Keratinocyte (primary cell): ENCODE measurements around the gene SLC17A3. TPM values are rescaled to one million over a fixed set of nuclear protein-coding genes. Genes with fewer than 3 reads are reported as not detected.

Source experiments
- DNase-seq: peaks from one replicate; pipeline ENCODE4 v3.0.0-alpha.2; 2011; ENCODE audit warnings: low read depth, missing footprints, low spot score
- FAIRE-seq: peaks from 2 replicates; lab custom pipeline; 2011; peaks lifted over from hg19 to GRCh38; lab: Jason Lieb, UNC
- H2AFZ ChIP-seq: 2 replicates; pipeline ENCODE4 v1.6.0; 2012; ENCODE audit warnings: low read length, control low read depth, inconsistent platforms; ENCODE audit not compliant: control insufficient read depth
- H3K27ac ChIP-seq: 2 replicates; pipeline ENCODE4 v1.5.1; 2011; ENCODE audit warnings: low read length; ENCODE audit not compliant: control insufficient read depth, insufficient read depth
- H3K27me3 ChIP-seq: 3 replicates; pipeline ENCODE4 v1.6.0; 2011; ENCODE audit warnings: low read length; ENCODE audit not compliant: control insufficient read depth, insufficient read depth; ENCODE audit errors: extremely low read depth
- H3K36me3 ChIP-seq, 2 experiments: 2 replicates in 1 of 2; 3 replicates in 1 of 2; pipeline ENCODE4 v1.5.1; 2011; ENCODE audit warnings: low read length in 2 of 2, mild to moderate bottlenecking in 1 of 2; ENCODE audit not compliant: control insufficient read depth in 2 of 2, insufficient read depth in 2 of 2; ENCODE audit errors: extremely low read depth in 1 of 2
- H3K4me1 ChIP-seq: 3 replicates; pipeline ENCODE4 v1.5.1; 2011; ENCODE audit warnings: low read length; ENCODE audit not compliant: control insufficient read depth, insufficient read depth; ENCODE audit errors: extremely low read depth
- H3K4me2 ChIP-seq: 3 replicates; pipeline ENCODE4 v1.6.0; 2011; ENCODE audit warnings: low read depth, low read length; ENCODE audit not compliant: control insufficient read depth, insufficient read depth; ENCODE audit errors: extremely low read depth
- H3K4me3 ChIP-seq, 3 experiments: fragments of 200-600 bp in 1 of 3; sonication (generic) in 1 of 3; 2 replicates in 2 of 3; 3 replicates in 1 of 3; pipeline ENCODE4 v1.5.1; 2011 to 2016; ENCODE audit warnings: low read length in 3 of 3, mild to moderate bottlenecking in 3 of 3, control low read depth in 2 of 3, inconsistent platforms in 1 of 3, low read depth in 1 of 3, mixed read lengths in 1 of 3, mixed run types in 1 of 3, moderate library complexity in 1 of 3; ENCODE audit not compliant: control insufficient read depth in 2 of 3, insufficient read depth in 2 of 3; ENCODE audit errors: extremely low read depth in 1 of 3
- H3K79me2 ChIP-seq: 2 replicates; pipeline ENCODE4 v1.6.0; 2012; ENCODE audit warnings: low read length; ENCODE audit not compliant: control insufficient read depth, insufficient read depth
- H3K9ac ChIP-seq: 3 replicates; pipeline ENCODE4 v1.6.0; 2011; ENCODE audit warnings: low read length; ENCODE audit not compliant: control insufficient read depth, insufficient read depth; ENCODE audit errors: extremely low read depth
- H3K9me1 ChIP-seq: 3 replicates; pipeline ENCODE4 v1.6.0; 2011; ENCODE audit warnings: low read length; ENCODE audit not compliant: control insufficient read depth, insufficient read depth; ENCODE audit errors: extremely low read depth
- H3K9me3 ChIP-seq: 2 replicates; pipeline ENCODE4 v1.5.1; 2012; ENCODE audit warnings: low read depth, low read length; ENCODE audit not compliant: control insufficient read depth
- H4K20me1 ChIP-seq: 3 replicates; pipeline ENCODE4 v1.6.0; 2011; ENCODE audit warnings: low read length; ENCODE audit not compliant: control insufficient read depth, insufficient read depth; ENCODE audit errors: extremely low read depth
- EZH2 ChIP-seq: IDR thresholded peaks from one replicate; pipeline ENCODE4 v1.6.1; 2012; ENCODE audit warnings: inconsistent platforms, mild to moderate bottlenecking, low read length, moderate library complexity
- dilution Hi-C: fragments of 300-500 bp; cut with MboI; formaldehyde crosslinking; loops from one replicate; pipeline ENCODE4 v1.7.0; 2020; ENCODE audit warnings: low sequenced_read_pairs; ENCODE audit not compliant: extremely low pct_ligation_motif_present
- polyA plus RNA-seq, 5 experiments: library from polyadenylated mRNA; depleted of rRNA in 3 of 5; stranded (reverse) in 3 of 5; stranded (forward) in 1 of 5; unstranded in 1 of 5; fragments of >200 nt; gene quantifications; 1 replicate in 1 of 5; 2 replicates in 3 of 5; 3 replicates in 1 of 5; pipeline versions ENCODE4 v1.2.1 to v1.2.3, GENCODE V29; 2011 to 2012; ENCODE audit warnings: missing spikeins in 2 of 5, low read depth in 1 of 5, low replicate concordance in 1 of 5
- TF ChIP-seq, protein P1 (sequence below), 3 experiments: IDR thresholded peaks in 1 of 3; conservative IDR thresholded peaks in 1 of 3; optimal IDR thresholded peaks in 1 of 3; 2 replicates in 2 of 3; 3 replicates in 1 of 3; pipeline versions ENCODE3 to v1.5.1; 2011; ENCODE audit warnings: low read length in 3 of 3, mild to moderate bottlenecking in 3 of 3, moderate library complexity in 2 of 3, control low read depth in 1 of 3, inconsistent platforms in 1 of 3; ENCODE audit not compliant: insufficient read depth in 2 of 3; ENCODE audit errors: extremely low read depth in 1 of 3

SLC17A3 gene
- polyA plus RNA-seq, 1 donor (not counting 4 experiments of a cell fraction or from before 2014, with no cell fraction given), result not detected

DNA sequence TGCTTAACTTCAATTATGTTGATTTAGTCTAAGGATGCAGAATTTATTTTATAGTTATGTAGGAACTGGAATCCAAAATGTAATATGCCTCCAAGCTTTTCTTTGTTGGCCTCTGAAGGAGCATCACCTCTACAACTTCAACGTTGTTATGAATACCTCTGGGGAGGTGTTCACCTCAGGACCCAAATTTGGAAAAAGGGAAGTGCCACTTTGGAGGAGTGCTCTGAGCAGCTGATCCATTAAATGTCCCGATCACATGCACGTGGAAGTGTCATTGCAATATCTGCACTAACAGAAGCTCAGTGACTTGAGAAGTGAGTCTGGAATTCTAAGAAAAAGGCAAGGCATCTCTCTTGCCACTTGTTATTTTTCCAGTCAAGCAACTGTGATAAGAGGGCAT is 22.2 kb upstream of the SLC17A3 start:
- Histone ChIP-seq H3K27me3 (no peaks in the 10 kb centered on the region), H3K4me2 (no peak overlapping the region), H3K27ac (no peak overlapping the region), H2AFZ (no peak overlapping the region), H4K20me1 (no peaks in the 10 kb centered on the region), H3K9ac (no peak overlapping the region), H3K4me1 (no peaks in the 10 kb centered on the region), H3K4me3 (no peak overlapping the region), H3K9me3 (no peaks in the 10 kb centered on the region), H3K79me2 (no peaks in the 10 kb centered on the region), H3K36me3 (no peaks in the 10 kb centered on the region), H3K9me1 (no peaks in the 10 kb centered on the region)
- no peak for DNase-seq
- dilution Hi-C loops, result no loop called here
- FAIRE-seq, result no peak
- no peak for TF ChIP-seq EZH2
- TF ChIP-seq, protein P1, sequence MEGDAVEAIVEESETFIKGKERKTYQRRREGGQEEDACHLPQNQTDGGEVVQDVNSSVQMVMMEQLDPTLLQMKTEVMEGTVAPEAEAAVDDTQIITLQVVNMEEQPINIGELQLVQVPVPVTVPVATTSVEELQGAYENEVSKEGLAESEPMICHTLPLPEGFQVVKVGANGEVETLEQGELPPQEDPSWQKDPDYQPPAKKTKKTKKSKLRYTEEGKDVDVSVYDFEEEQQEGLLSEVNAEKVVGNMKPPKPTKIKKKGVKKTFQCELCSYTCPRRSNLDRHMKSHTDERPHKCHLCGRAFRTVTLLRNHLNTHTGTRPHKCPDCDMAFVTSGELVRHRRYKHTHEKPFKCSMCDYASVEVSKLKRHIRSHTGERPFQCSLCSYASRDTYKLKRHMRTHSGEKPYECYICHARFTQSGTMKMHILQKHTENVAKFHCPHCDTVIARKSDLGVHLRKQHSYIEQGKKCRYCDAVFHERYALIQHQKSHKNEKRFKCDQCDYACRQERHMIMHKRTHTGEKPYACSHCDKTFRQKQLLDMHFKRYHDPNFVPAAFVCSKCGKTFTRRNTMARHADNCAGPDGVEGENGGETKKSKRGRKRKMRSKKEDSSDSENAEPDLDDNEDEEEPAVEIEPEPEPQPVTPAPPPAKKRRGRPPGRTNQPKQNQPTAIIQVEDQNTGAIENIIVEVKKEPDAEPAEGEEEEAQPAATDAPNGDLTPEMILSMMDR (optimal IDR thresholded peaks at IDR 0.05 in 1 of 3, IDR thresholded peaks at IDR 0.05 in 1 of 3, conservative IDR thresholded peaks at IDR 0.05 in 1 of 3; ENCODE audit: extremely low read depth in 1 of 3, insufficient read depth in 2 of 3, low read length in 3 of 3), result no peak

DNA sequence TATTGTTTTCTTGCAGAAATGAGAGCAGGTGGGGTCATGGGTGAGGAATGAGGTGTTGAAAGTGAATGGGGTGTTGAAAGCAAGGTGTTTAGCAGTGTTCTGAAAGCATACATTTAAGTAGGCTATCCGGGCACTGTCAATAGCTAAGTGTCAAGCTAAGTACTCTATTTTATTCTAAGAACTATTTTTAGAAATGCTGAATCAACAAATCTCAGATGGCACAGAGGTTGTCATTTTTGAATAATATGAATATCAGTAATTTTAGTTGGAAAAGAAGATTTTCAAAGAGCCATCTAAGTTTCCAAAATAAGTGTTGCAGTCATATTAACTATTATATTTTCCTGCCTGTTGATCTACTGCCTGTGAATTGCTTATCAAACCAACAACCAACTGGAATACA is 21.7 kb upstream of the SLC17A3 start:
- FAIRE-seq (no peak), DNase-seq (no peak)
- Histone ChIP-seq H3K9me3 (no peaks in the 10 kb centered on the region), H2AFZ (no peak overlapping the region), H3K27ac (no peak overlapping the region), H3K36me3 (no peaks in the 10 kb centered on the region), H3K79me2 (no peaks in the 10 kb centered on the region), H3K9ac (no peak overlapping the region), H3K4me1 (no peaks in the 10 kb centered on the region), H3K27me3 (no peaks in the 10 kb centered on the region), H3K9me1 (no peaks in the 10 kb centered on the region), H4K20me1 (no peaks in the 10 kb centered on the region), H3K4me2 (no peak overlapping the region), H3K4me3 (no peak overlapping the region)
- TF ChIP-seq, protein P1 (optimal IDR thresholded peaks at IDR 0.05 in 1 of 3, IDR thresholded peaks at IDR 0.05 in 1 of 3, conservative IDR thresholded peaks at IDR 0.05 in 1 of 3; ENCODE audit: extremely low read depth in 1 of 3, insufficient read depth in 2 of 3, low read length in 3 of 3), result no peak
- TF ChIP-seq EZH2, result no peak
- dilution Hi-C loops, result no loop called here
